IPS-11a (cell line): ENCODE data around the gene NUTF2.
"Not testable (repeated sequence)": the region's sequence is repeated elsewhere in the genome, so short reads cannot be mapped to it uniquely, and the experiment has no call there.

ENCODE experiments used
- H3K4me3 ChIP-seq: one replicate; pipeline ENCODE4 v1.5.1; 2013; ENCODE audit warnings: low read depth, low read length, control low read depth

Gene NUTF2

GRCh38 chr16:67883146-67883871, 36.6 kb downstream of the NUTF2 start:
- no peak overlapping the region for H3K4me3 ChIP-seq

GRCh38 chr16:67883872-67884261, 37.1 kb downstream of the NUTF2 start:
- no peak overlapping the region for H3K4me3 ChIP-seq

GRCh38 chr16:67884684-67885083, 38.0 kb downstream of the NUTF2 start, which contains the start of gene NRN1L:
Gene NRN1L, plus strand, starts transcription at chr16:67884885. Its CDS starts 19 bp downstream, at chr16:67884904.
- peak within 1 kb of the TSS; percentile 17 for H3K4me3 ChIP-seq

- H3K4me3 ChIP-seq, result no peak overlapping the region
Observed at GRCh38 chr16:67885545-67885944, 38.8 kb downstream of the NUTF2 start.

GRCh38 chr16:67885976-67886375, 39.2 kb downstream of the NUTF2 start:
- no peak overlapping the region for H3K4me3 ChIP-seq

- H3K4me3 ChIP-seq, result no peak overlapping the region
Observed at GRCh38 chr16:67886387-67886786, 39.7 kb downstream of the NUTF2 start.

- H3K4me3 ChIP-seq, result no peak overlapping the region
Observed at GRCh38 chr16:67888331-67888730, 41.6 kb downstream of the NUTF2 start.

- peak overlapping the region; percentile 24 for H3K4me3 ChIP-seq
Observed at GRCh38 chr16:67892375-67892774, 45.6 kb downstream of the NUTF2 start.

GRCh38 chr16:67892899-67893742, 46.4 kb downstream of the NUTF2 start, which contains the start of gene PSKH1:
Gene PSKH1, plus strand, starts transcription at chr16:67893254. Its CDS starts 15,496 bp downstream, at chr16:67908750.
- peak within 1 kb of the TSS; percentile 93 for H3K4me3 ChIP-seq

- H3K4me3 ChIP-seq, result peak overlapping the region; percentile 93
Observed at GRCh38 chr16:67893743-67894399, 47.1 kb downstream of the NUTF2 start.

GRCh38 chr16:67897231-67897630, 50.5 kb downstream of the NUTF2 start:
- no peak overlapping the region for H3K4me3 ChIP-seq

- no peak overlapping the region for H3K4me3 ChIP-seq
Observed at GRCh38 chr16:67901734-67902133, 55.0 kb downstream of the NUTF2 start.

GRCh38 chr16:67902831-67903230, 56.1 kb downstream of the NUTF2 start:
- H3K4me3 ChIP-seq, result no peak overlapping the region

- H3K4me3 ChIP-seq, result no peak overlapping the region
Observed at GRCh38 chr16:67907397-67908180, 60.9 kb downstream of the NUTF2 start.

- H3K4me3 ChIP-seq, result no peak overlapping the region
Observed at GRCh38 chr16:67909056-67909742, 62.5 kb downstream of the NUTF2 start.

- no peak overlapping the region for H3K4me3 ChIP-seq
Observed at GRCh38 chr16:67910158-67910557, 63.4 kb downstream of the NUTF2 start.

GRCh38 chr16:67914758-67915495, 68.2 kb downstream of the NUTF2 start:
- H3K4me3 ChIP-seq, result no peak overlapping the region

GRCh38 chr16:67915496-67915769, 68.7 kb downstream of the NUTF2 start:
- not testable (repeated sequence) for H3K4me3 ChIP-seq

GRCh38 chr16:67915831-67916723, 69.3 kb downstream of the NUTF2 start:
- H3K4me3 ChIP-seq, result no peak overlapping the region
